H1 (cell line): ENCODE results near the gene STIM1. TPM values are rescaled to one million over a fixed set of nuclear protein-coding genes. Genes with fewer than 3 reads are reported as not detected.

ENCODE experiments used
- CTCF ChIA-PET: fragments of 300-600 bp; sonication (Branson Sonifier 250); formaldehyde crosslinking; loops from one replicate; lab custom pipeline; 2021; ENCODE audit not compliant: partially characterized antibody; lab: Charles Lee
- POLR2A ChIA-PET: fragments of 300-600 bp; sonication (Branson Sonifier 250); formaldehyde crosslinking; loops from one replicate; lab custom pipeline; 2021; ENCODE audit warnings: inconsistent platforms; ENCODE audit not compliant: partially characterized antibody; lab: Charles Lee
- DNase-seq, 2 experiments: peaks; one replicate each; pipeline versions ENCODE4 v3.0.0 to v3.0.0-alpha.2; 2010 to 2022; ENCODE audit warnings: low spot score in 2 of 2, low read depth in 1 of 2, mixed read lengths in 1 of 2
- FAIRE-seq: peaks from 2 replicates; lab custom pipeline; 2011; peaks lifted over from hg19 to GRCh38; lab: Jason Lieb, UNC
- H2AFZ ChIP-seq: 2 replicates; pipeline ENCODE4 v1.8.1; 2012; ENCODE audit warnings: low read length, inconsistent platforms
- H2AK5ac ChIP-seq: 2 replicates; pipeline ENCODE4 v1.6.1; 2013; ENCODE audit warnings: low read depth, low read length
- H2BK120ac ChIP-seq: replicated peaks from 2 replicates; pipeline ENCODE3; 2013; ENCODE audit warnings: low read depth, low read length, inconsistent platforms
- H2BK12ac ChIP-seq: 2 replicates; pipeline ENCODE4 v1.6.1; 2013; ENCODE audit warnings: low read depth, low read length
- H2BK15ac ChIP-seq: 2 replicates; pipeline ENCODE4 v1.6.1; 2013; ENCODE audit warnings: low read length
- H2BK20ac ChIP-seq: 2 replicates; pipeline ENCODE4 v1.6.1; 2013; ENCODE audit warnings: low read length
- H2BK5ac ChIP-seq: 2 replicates; pipeline ENCODE4 v1.6.1; 2013; ENCODE audit warnings: low read depth, low read length
- H3K14ac ChIP-seq: 2 replicates; pipeline ENCODE4 v1.6.1; 2013; ENCODE audit warnings: inconsistent platforms; ENCODE audit not compliant: insufficient read length
- H3K18ac ChIP-seq: 2 replicates; pipeline ENCODE4 v1.6.1; 2013; ENCODE audit warnings: low read length; ENCODE audit errors: extremely low read depth
- H3K23ac ChIP-seq: 2 replicates; pipeline ENCODE4 v1.6.1; 2013; ENCODE audit warnings: inconsistent platforms; ENCODE audit not compliant: insufficient read length
- H3K23me2 ChIP-seq: 2 replicates; pipeline ENCODE4 v1.6.1; 2013; ENCODE audit warnings: low read depth, low read length
- H3K27ac ChIP-seq: 2 replicates; pipeline ENCODE4 v1.6.1; 2011; ENCODE audit warnings: low read depth, low read length, inconsistent platforms
- H3K27me3 ChIP-seq, 4 experiments: replicated peaks in 1 of 4; 1 replicate in 1 of 4; 2 replicates in 3 of 4; pipeline versions ENCODE4 v1.6.1 to v1.8.1; 2011 to 2013; ENCODE audit warnings: low read length in 3 of 4, mild to moderate bottlenecking in 3 of 4, inconsistent platforms in 2 of 4, mixed read lengths in 2 of 4, moderate library complexity in 1 of 4; ENCODE audit not compliant: control insufficient read depth in 3 of 4, insufficient read depth in 3 of 4; ENCODE audit errors: extremely low read depth in 1 of 4
- H3K36me3 ChIP-seq, 4 experiments: 2 replicates each; pipeline versions ENCODE4 v1.6.1 to v1.8.1; 2011 to 2013; ENCODE audit warnings: mild to moderate bottlenecking in 4 of 4, low read length in 3 of 4, moderate library complexity in 2 of 4, control low read depth in 1 of 4, inconsistent platforms in 1 of 4; ENCODE audit not compliant: insufficient read depth in 4 of 4, control insufficient read depth in 2 of 4
- H3K4ac ChIP-seq: replicated peaks from 2 replicates; pipeline ENCODE3; 2013; ENCODE audit warnings: low read length, low read depth, mixed read lengths, inconsistent platforms; ENCODE audit not compliant: insufficient read length
- H3K4me1 ChIP-seq, 4 experiments: replicated peaks in 1 of 4; 1 replicate in 1 of 4; 2 replicates in 3 of 4; pipeline versions ENCODE4 v1.6.1 to v1.8.1; 2011 to 2013; ENCODE audit warnings: low read length in 3 of 4, inconsistent platforms in 2 of 4, mixed read lengths in 1 of 4; ENCODE audit not compliant: insufficient read depth in 4 of 4, control insufficient read depth in 3 of 4
- H3K4me2 ChIP-seq, 2 experiments: 2 replicates each; pipeline versions ENCODE4 v1.6.1 to v1.8.1; 2011 to 2013; ENCODE audit warnings: low read depth in 2 of 2, low read length in 2 of 2, control low read depth in 1 of 2, inconsistent platforms in 1 of 2, mild to moderate bottlenecking in 1 of 2; ENCODE audit not compliant: insufficient read depth in 1 of 2
- H3K4me3 ChIP-seq, 4 experiments: fragments of 200-600, 300-600 bp in 1 of 4; sonication (generic), shearing (Covaris generic), sonication (Bioruptor Twin) in 1 of 4; 2 replicates each; pipeline versions ENCODE4 v1.5.1 to v1.8.1; 2011 to 2016; ENCODE audit warnings: low read length in 4 of 4, low read depth in 3 of 4, control low read depth in 2 of 4, inconsistent platforms in 2 of 4, mild to moderate bottlenecking in 2 of 4, mixed read lengths in 1 of 4, moderate library complexity in 1 of 4; ENCODE audit not compliant: insufficient read depth in 2 of 4; ENCODE audit errors: extremely low read depth in 1 of 4
- H3K56ac ChIP-seq: replicated peaks from 2 replicates; pipeline ENCODE3; 2013; ENCODE audit warnings: low read depth, mild to moderate bottlenecking, mixed read lengths, low read length, inconsistent platforms; ENCODE audit not compliant: insufficient read length
- H3K79me1 ChIP-seq: 2 replicates; pipeline ENCODE4 v1.6.1; 2013; ENCODE audit warnings: low read depth, low read length, control low read depth
- H3K79me2 ChIP-seq, 2 experiments: 2 replicates each; pipeline versions ENCODE4 v1.6.1 to v1.8.1; 2012 to 2013; ENCODE audit warnings: low read length in 2 of 2, mild to moderate bottlenecking in 2 of 2, inconsistent platforms in 1 of 2; ENCODE audit not compliant: insufficient read depth in 2 of 2, control insufficient read depth in 1 of 2
- H3K9ac ChIP-seq, 4 experiments: replicated peaks in 1 of 4; 1 replicate in 1 of 4; 2 replicates in 3 of 4; pipeline versions ENCODE4 v1.6.1 to v1.8.1; 2011 to 2013; ENCODE audit warnings: low read depth in 3 of 4, low read length in 3 of 4, control low read depth in 2 of 4, mild to moderate bottlenecking in 2 of 4, moderate library complexity in 2 of 4, inconsistent platforms in 1 of 4; ENCODE audit errors: extremely low read depth in 1 of 4
- H3K9me3 ChIP-seq, 2 experiments: 2 replicates each; pipeline versions ENCODE4 v1.6.1 to v1.8.1; 2012 to 2013; ENCODE audit warnings: mild to moderate bottlenecking in 2 of 2, moderate library complexity in 2 of 2, control low read depth in 1 of 2, inconsistent platforms in 1 of 2, low read depth in 1 of 2, low read length in 1 of 2, mixed read lengths in 1 of 2; ENCODE audit not compliant: insufficient read depth in 2 of 2
- H4K20me1 ChIP-seq, 2 experiments: replicated peaks in 1 of 2; 2 replicates each; pipeline versions ENCODE3 to v1.8.1; 2011 to 2013; ENCODE audit warnings: inconsistent platforms in 2 of 2, low read length in 2 of 2, mild to moderate bottlenecking in 1 of 2; ENCODE audit not compliant: insufficient read depth in 2 of 2, control insufficient read depth in 1 of 2
- H4K5ac ChIP-seq: 2 replicates; pipeline ENCODE4 v1.6.1; 2013; ENCODE audit warnings: low read length, low read depth, mixed read lengths, inconsistent platforms; ENCODE audit not compliant: insufficient read length
- H4K8ac ChIP-seq: 2 replicates; pipeline ENCODE4 v1.8.0; 2013; ENCODE audit warnings: mild to moderate bottlenecking, moderate library complexity, low read length, inconsistent platforms; ENCODE audit not compliant: insufficient read depth; ENCODE audit errors: extremely low read depth
- H4K91ac ChIP-seq: replicated peaks from 2 replicates; pipeline ENCODE3; 2013; ENCODE audit warnings: low read length, mixed read lengths, inconsistent platforms; ENCODE audit not compliant: insufficient read length
- KDM1A ChIP-seq: fragments of 200-600, 300-600 bp; sonication (generic); IDR thresholded peaks from 2 replicates; pipeline ENCODE4 v1.7.1; 2016; ENCODE audit warnings: mild to moderate bottlenecking, low read length, borderline replicate concordance
- NANOG ChIP-seq: IDR thresholded peaks from 2 replicates; pipeline ENCODE4 v1.6.1; 2011; ENCODE audit warnings: low read length, low read depth, mild to moderate bottlenecking, inconsistent platforms; ENCODE audit not compliant: insufficient read depth, poor library complexity, severe bottlenecking
- WGBS, 2 experiments: shearing (Covaris generic) in 1 of 2; methylation state at CpG; one replicate each; pipeline versions ENCODE4 v1.1.6 to v1.1.7; 2013 to 2015; ENCODE audit warnings: low lambda C conversion rate in 2 of 2, mixed read lengths in 2 of 2, inconsistent platforms in 1 of 2, low coverage in 1 of 2, missing lambda C conversion rate in 1 of 2; ENCODE audit not compliant: insufficient replicate concordance in 2 of 2, insufficient coverage in 1 of 2, insufficient read length in 1 of 2; ENCODE audit errors: extremely low coverage in 1 of 2, missing lambda C conversion rate in 1 of 2; 5-methylcytosine and 5-hydroxymethylcytosine counted together
- polyA plus RNA-seq, 7 experiments: library from polyadenylated mRNA; depleted of rRNA in 3 of 7; stranded (reverse) in 5 of 7; unstranded in 2 of 7; fragments of >200 nt in 5 of 7; fragments of 200-250 nt in 2 of 7; gene quantifications; 1 replicate in 5 of 7; 2 replicates in 1 of 7; 4 replicates in 1 of 7; pipeline versions ENCODE4 v1.2.1 to v1.2.3, GENCODE V29; 2011 to 2013; ENCODE audit warnings: missing spikeins in 2 of 7, mixed read lengths in 2 of 7
- total RNA-seq: library from RNA; stranded (reverse); fragmentation: NEBNext Ultra II Directional; extraction: Animal tissue kit (Norgen Biotek cat#: 25700); gene quantifications from 2 replicates; pipeline ENCODE4 v1.2.1, GENCODE V29; 2021

Gene STIM1
- total and polyA plus RNA-seq, 2 of the 8 experiments (the other 6 are each of a cell fraction or from before 2014, with no cell fraction given) = 11.1 to 12.2 TPM

DNA sequence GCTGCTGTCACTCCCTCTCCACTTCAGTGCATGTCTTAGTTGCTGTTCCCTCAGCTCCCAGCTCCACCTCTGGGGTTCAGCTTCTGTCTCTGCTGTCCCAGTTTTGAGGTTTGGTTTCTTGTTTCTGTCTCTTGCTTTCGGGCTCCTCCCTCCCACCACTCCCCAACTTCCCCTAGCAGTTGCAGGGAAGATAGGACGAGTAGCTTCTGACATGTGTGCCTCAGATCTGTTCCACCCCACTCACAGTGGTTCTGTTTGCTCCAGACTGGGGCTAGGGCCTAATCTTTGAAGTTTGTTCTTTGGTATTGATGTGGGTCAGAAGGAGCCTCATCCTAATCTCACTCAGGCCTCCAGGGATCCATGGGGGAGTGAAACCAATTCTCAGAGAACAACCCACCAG, 236.6 kb downstream of the STIM1 start:
- Histone ChIP-seq H2BK120ac (no peak overlapping the region), H4K5ac (no peak overlapping the region), H2BK12ac (no peak overlapping the region), H2BK20ac (no peak overlapping the region), H3K79me1 (peaks cover 2% of the 10 kb centered on the region; the same call in 1 of the 2 replicates), H3K27me3 (no peaks in the 10 kb centered on the region), H3K9ac (no peak overlapping the region), H3K27ac (no peak overlapping the region), H3K4me2 (no peak overlapping the region), H4K8ac (no peak overlapping the region), H3K79me2 (peaks cover 0 to 18% of the 10 kb centered on the region in 2 experiments; a peak in 2 of 4 replicates), H3K14ac (no peak overlapping the region), H3K56ac (no peak overlapping the region), H4K91ac (no peak overlapping the region), H3K4me1 (peaks cover 0 to 3% (median 2%) of the 10 kb centered on the region in 4 experiments; a peak in 3 of 7 replicates), H3K4ac (no peak overlapping the region), H3K9me3 (no peaks in the 10 kb centered on the region), H3K36me3 (no peaks in the 10 kb centered on the region), H2AFZ (no peak overlapping the region), H2BK5ac (no peak overlapping the region), H3K18ac (no peak overlapping the region), H2BK15ac (no peak overlapping the region; the same call in 1 of the 2 replicates), H4K20me1 (peaks cover 0 to 1% of the 10 kb centered on the region in 2 experiments), H3K4me3 (no peak overlapping the region), H3K23ac (no peak overlapping the region), H2AK5ac (no peak overlapping the region), H3K23me2 (peaks cover 4% of the 10 kb centered on the region; the same call in 1 of the 2 replicates)
- 38% methylated on average over 2 of the region's 2 CpGs; no CpG with 5 or more reads in 1 of the 2 experiments for WGBS, 2 experiments
- FAIRE-seq = no peak
- POLR2A ChIA-PET = interaction anchor here (1.2 to 1.5 kb wide), 2 partner anchors 12 to 19 kb away, joined by 3 read pairs; no protein-coding TSS in a partner anchor
- CTCF ChIA-PET = interaction anchor here (0.9 to 1.0 kb wide), 3 partner anchors 13 to 237 kb away, joined by 3 to 4 read pairs (median 3); no protein-coding TSS in a partner anchor
- no peak for DNase-seq
- TF ChIP-seq NANOG (no peak), KDM1A (no peak)
